NCI-H446 treated with DMSO at 0.1 percent for 48 hours (cell line): ENCODE data around the gene BBS5.

Experiments
- DNase-seq: peaks from one replicate; lab custom pipeline; 2025; lab: John Stamatoyannopoulos, UW

Gene BBS5

GRCh38 chr2:169546756-169547155 is 67.5 kb downstream of the BBS5 start:
- DNase-seq = no peak
